HG03103 (cell line): ENCODE data around the gene MEIS3.
"Not testable (repeated sequence)": the region's sequence is repeated elsewhere in the genome, so short reads cannot be mapped to it uniquely, and the experiment has no call there.

Experiments
- ATAC-seq: cut with Tn5 transposase; IDR thresholded peaks from one replicate; pipeline ENCODE4 v1.9.1; 2021; ENCODE audit warnings: low read depth; ENCODE audit not compliant: unreplicated experiment

Gene MEIS3

GRCh38 chr19:47389150-47389556 lies 30.2 kb downstream of the MEIS3 start:
- ATAC-seq: no peak

DNA sequence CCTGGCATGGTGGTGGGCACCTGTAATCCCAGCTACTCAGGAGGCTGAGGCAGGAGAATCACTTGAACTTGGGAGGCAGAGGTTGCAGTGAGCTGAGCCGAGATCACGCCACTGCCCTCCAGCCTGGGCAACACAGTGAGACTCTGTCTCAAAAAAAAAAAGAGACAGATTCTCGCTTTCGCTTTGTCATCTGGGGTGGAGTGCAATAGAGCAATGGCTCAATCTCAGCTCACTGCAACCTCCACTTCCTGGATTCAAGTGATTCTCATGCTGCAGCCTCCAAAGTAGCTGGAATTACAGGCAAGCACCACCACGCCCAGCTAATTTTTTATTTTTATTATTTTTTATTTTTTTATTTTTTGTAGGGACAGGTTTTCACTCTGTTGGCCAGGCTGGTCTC lies 30.6 kb downstream of the MEIS3 start:
- ATAC-seq: not testable (repeated sequence)

DNA sequence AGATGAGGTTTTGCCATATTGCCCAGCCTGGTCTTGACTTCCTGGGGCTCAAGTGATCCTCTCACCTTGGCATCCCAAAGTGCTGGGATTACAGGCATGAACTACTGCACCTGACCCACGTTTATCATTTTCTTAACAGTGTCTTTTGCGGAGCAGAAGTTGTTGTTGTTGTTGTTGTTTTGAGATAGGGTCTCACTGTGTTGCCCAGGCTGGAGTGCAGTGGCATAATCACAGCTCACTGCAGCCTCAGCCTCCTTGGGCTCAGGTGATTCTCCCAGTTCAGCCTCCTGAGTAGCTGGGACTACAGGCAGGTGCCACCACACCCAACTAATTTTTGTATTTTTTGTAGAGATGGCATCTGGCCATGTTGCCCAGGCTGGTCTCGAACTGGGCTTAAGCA lies 31.7 kb downstream of the MEIS3 start:
- not testable (repeated sequence) for ATAC-seq

GRCh38 chr19:47386582-47386981 lies 32.7 kb downstream of the MEIS3 start:
- ATAC-seq: not testable (repeated sequence)

DNA sequence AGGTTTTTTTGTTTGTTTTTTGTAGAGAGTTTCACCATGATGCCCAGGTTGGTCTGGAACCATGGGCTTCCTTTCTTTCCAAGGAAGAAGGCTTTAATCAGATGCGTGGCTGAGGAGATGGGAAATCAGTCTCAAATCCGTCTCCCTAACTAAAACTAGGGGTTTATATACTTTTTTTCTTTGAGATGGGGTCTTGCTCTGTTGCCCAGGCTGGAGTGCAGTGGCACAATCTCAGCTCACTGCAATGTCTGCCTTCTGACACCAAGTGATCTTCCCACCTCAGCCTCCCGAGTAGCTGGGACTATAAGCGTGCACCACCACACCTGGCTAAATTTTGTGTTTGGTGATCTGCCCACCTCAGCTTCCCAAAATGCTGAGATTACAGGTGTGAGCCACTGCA lies 34.8 kb downstream of the MEIS3 start:
- ATAC-seq: not testable (repeated sequence)

DNA sequence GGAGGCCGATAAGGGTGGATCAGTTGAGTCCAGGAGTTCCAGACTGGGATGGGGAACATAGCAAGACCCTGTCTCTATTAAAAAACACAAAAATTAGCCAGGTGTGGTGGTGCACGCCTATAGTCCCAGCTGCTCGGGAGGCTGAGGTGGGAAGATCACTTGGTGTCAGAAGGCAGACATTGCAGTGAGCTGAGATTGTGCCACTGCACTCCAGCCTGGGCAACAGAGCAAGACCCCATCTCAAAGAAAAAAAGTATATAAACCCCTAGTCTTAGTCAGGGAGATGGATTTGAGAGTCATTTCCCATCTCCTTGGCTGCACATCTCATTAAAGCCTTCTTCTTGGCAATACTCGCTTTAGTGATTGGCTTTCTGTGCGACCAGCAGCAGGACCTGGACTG lies 35.4 kb downstream of the MEIS3 start:
- ATAC-seq: not testable (repeated sequence)

- no peak for ATAC-seq
Measured at GRCh38 chr19:47381653-47382279, 37.6 kb downstream of the MEIS3 start.

- ATAC-seq: no peak
Measured at GRCh38 chr19:47381121-47381520, 38.2 kb downstream of the MEIS3 start.

DNA sequence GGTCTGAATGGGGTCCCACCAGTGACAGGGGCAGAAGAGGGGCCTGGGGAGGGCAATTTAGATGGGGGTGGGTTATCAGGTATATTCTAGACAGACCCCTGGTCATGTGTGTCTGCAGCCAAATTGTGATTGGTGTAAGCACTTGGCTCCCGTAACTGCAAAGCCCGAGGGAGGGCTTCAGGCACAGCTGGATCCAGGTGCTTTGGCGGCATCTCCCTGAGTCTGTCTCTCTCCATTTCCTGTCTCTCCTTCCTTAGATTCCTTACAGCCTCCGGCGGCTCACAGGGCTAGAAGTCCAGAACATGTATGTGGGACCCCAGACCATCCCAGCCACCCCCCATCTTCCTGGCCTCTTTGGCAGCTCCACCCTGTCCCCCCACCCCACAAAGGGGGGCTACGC lies 38.8 kb downstream of the MEIS3 start:
- ATAC-seq: no peak

DNA sequence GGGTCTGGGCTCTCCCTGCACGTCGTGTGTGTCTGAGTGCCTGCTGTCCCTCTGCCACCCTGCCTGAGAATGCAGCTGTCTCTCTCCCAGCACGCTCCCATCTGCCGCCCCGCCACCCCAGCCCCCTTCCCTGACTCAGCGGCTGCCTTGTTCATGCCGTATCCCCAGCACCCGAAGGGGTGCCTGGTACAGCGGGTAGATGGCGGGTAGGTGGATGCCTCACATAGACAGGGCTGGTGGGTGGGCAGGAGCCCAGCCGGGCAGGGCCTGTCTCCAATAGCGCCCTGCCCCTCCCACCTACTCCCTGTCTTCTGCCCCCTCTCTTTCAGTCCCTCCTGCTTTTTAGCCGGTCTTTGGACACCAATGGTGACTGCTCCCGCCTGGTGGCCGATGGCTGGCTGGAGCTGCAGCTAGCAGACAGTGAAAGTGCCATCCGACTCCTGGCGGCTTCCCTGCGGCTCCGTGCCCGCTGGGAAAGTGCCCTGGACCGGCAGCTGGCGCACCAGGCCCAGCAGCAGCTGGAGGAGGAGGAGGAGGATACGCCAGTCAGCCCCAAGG lies 39.9 kb downstream of the MEIS3 start:
- no peak for ATAC-seq

GRCh38 chr19:47378246-47378645 lies 41.1 kb downstream of the MEIS3 start:
- no peak for ATAC-seq

DNA sequence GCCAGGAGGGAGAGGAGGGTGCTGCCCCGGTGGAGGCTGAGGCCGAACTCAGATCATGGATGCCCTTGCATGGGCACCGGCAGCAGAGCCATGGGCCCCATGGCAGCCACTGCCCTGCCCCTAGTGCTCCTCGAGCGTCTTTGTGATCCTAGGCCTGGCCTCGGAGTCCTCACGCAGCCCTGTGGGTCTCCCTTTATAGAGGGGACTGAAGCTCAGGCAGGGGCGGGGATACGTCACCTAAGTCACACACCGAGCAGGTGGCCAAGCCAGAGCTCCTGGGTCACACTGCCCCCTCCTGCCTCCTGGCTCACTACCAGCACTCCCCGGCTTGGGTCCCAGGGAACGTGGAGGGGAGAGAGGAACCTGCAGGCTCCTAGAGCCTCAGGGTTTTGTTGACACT lies 41.5 kb downstream of the MEIS3 start:
- ATAC-seq: no peak

DNA sequence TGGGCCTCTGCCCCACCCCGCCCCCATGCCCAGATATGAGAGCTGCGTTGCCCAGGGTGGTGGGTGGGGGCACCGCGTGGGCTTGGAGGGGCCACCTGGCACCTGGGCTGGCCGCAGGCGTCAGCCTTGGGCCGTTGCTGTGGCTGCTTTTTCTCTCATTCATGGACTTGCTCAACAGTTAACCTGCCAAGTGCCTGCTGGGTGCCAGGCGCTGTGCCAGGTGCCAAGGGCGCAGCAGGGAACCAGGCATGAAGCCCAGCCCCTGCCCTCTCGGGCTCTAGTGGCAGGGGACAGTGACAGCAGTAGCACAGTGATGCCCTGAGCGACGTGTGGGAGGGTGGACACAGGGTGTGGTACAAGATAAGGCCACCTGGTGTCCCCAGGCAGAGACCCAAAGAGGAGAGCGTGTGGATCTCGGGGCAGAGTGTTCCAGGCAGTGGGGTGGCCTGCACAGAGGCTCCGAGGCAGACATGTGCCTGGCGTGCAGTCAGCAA lies 42.1 kb downstream of the MEIS3 start:
- no peak for ATAC-seq

DNA sequence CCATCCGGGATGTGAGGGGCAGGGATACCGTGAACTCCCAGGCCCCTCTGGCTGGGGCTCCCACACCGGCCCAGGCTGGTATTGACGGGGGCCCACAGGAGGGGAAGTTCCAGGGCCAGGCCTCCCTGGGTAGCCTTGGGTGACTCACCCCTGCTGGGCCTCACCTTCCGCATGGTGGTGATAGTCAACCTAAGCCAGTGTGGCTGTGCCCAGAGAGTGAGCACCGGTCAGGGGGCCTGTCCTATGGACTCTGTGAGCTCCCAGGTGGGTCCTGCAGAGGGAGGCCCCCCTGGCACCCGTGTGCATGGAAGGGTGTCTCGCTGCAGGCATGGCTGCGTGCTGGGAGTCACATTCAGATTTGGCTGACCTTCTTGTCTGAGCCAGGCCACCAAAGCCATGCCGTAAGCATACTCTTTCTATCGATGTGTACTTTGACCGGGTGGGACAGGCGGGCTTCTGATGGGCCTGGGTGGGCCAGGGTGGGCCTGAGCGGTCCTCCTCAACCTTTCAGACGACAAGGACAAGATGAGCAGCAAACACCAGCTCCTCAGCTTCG lies 42.7 kb downstream of the MEIS3 start:
- no peak for ATAC-seq

GRCh38 chr19:47375694-47376588 lies 43.4 kb downstream of the MEIS3 start:
- ATAC-seq: no peak

DNA sequence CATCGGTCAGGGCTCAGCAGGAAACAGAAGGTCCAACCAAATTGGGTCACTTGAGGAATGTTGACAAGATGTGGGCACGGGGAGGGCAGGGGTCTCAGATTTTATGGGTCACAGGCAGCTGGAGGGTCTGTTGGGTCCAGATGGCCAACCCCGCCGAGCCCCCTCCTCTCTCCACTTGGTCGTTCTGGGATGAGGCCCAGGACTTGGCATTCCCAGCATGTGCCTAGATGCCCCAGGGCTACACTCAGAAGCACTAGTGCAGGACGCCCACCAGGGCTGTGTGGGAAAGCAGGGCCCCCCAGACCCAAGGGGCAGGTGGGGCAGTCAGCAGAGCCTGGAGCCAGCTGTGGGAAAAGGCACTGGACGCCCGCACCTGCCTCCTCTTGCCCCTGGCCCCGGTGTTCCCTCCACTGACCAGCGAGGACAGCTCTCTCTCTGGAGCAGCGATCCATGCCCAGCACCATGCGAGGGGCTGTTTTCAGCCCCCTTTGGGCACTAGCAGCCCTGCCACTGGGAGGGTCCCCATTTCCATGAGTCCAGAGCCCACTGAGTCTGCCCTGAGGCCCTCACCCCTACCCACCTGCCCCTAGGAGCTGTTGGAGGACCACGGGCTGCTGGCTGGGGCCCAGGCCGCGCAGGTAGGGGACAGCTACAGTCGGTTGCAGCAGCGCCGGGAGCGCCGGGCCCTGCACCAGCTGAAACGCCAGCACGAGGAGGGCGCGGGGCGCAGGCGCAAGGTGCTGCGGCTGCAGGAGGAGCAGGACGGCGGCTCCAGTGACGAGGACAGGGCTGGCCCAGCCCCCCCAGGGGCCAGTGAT lies 44.2 kb downstream of the MEIS3 start:
- no peak for ATAC-seq

DNA sequence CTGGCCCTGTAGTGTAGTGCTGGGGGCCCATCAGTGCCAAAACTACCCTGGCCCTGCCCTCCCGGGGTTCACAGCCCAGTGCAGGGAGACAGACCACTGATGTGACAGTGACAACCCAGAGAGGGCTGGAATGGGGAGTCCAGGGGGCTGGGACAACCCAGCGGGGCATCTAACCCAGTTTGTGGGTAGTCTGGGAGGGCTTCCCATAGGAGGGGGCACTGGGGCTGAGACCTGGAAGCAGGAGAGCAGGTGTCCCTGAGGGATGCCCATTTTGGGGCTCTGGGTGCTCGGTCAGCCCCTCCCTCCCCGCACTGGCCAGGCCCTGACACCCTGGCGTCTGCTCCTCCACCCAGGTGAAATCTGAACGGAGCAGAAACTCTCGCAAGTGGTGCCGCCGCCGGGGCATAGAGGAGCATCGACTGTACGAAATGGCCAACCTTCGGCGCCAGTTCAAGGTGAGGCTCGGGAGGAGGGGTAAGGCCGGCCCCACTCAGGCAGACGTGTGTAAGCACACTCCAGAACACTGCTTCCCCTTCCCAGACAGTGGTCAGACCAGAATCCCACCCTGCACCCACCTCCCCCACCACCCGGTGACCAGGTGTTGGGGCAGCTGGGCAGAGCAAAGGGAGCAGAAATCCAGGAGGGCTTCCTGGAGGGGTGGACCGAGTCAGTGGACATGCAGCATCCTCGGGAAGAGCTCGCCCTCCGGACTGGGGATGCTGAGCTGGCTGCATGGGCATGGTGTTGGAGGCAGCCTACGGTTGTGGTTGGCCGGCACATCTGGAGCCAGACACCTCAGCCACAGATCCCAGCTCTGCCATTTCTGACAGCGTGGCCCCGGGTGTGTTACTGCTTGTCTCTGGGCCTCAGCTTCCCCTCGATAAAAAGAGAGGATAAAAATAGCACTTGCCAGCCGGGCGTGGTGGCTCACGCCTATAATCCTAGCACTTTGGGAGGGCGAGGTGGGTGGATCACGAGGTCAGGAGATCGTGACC lies 45.8 kb downstream of the MEIS3 start:
- no peak for ATAC-seq

GRCh38 chr19:47372603-47373002 lies 46.7 kb downstream of the MEIS3 start:
- no peak for ATAC-seq

DNA sequence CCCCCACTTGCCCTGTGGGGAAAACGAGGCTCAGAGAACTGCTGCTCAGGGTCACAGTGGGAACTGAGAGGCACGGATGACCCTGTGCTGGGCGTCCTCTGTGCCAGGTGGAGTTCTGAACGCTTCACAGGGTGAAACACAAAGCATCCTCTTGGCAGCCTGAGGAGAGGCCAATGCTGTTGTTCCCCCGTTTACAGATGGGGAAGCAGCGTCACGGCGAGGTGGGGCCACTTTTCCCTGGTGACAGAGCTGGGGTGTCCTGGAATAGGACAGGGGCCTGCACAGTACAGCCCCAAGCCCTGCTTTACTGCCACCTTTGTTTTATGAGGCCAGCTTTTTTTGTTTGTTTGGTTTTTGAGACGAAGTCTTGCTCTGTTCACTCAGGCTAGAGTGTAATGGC lies 48.1 kb downstream of the MEIS3 start:
- ATAC-seq: no peak
